NCI-H146 (cell line): ENCODE measurements around the gene C7orf33.

Experiments
- DNase-seq: peaks from one replicate; lab custom pipeline; 2025; lab: John Stamatoyannopoulos, UW

C7orf33 gene

DNA sequence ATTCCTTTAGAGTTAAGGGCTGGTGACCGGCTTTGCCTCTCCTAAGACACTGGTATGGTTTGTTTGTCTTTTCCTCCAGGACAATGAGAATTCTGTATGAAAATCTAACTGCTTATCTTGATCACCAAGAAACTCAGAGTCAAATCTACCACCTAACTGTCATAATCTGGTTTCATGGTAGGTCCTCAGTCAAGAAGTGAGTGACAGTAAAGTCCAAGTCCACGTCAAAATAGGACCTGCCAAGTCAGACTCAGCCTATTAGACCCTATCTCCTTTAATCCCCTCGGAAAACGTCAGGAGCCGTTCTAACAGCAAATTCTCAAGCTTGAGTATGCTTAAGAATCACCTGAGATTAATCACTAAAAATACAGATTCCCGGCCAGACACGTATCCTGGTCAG is 37.4 kb downstream of the C7orf33 start:
- DNase-seq, result no peak

GRCh38 chr7:148630078-148630477 is 39.5 kb downstream of the C7orf33 start:
- no peak for DNase-seq

GRCh38 chr7:148633761-148634160 is 43.2 kb downstream of the C7orf33 start:
- DNase-seq, result no peak

- DNase-seq, result no peak
Observed at GRCh38 chr7:148637094-148637493, 46.5 kb downstream of the C7orf33 start.

DNA sequence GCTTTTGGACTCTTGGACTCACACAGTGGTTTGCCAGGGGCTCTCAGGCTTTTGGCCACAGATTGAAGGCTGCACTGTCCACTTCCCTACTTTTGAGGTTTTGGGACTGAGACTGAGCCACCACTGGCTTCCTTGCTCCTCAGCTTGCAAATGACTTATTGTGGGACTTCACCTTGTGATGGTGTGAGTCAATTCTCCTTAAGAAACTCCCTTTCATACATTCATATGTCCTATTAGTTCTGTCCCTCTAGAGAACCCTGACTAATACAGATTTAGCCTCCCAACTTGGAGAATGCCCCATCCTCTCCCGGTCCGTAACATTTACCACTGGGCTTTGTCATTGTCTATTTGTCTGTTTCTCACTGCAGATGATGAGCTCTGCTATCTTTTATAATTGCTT is 55.3 kb downstream of the C7orf33 start:
- no peak for DNase-seq

DNA sequence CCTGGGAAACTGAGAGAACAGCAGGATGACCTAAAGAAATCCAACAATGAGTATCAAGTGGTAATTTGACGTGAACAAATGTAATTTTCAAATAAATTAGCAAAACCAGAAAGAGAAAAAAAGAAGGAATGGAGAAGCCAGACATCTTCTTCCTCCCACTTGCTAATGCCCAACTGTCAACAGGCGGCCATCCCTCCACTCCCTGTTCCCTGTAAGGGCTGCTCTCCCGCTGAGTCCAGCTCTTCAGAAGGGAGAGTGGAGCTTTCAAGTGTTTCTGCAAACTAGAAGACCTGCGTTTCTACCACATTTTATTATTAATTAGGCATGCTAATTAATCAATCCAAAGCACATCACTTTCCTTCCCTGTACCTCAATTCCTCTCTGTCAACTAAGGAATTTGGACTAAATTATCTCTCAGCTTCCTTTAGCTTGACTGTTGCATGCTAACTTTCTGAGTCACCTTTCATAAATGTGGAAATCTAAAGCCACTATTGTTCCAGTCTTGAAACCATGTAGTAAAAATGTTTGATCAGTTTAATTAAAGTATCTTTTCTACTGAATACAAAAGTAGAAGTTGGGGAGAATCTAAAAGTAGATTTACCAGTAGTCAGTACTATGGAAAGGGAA is 59.8 kb downstream of the C7orf33 start:
- DNase-seq, result no peak

GRCh38 chr7:148652773-148653172 is 62.2 kb downstream of the C7orf33 start:
- DNase-seq, result no peak

GRCh38 chr7:148657929-148658328 is 67.4 kb downstream of the C7orf33 start:
- no peak for DNase-seq

DNA sequence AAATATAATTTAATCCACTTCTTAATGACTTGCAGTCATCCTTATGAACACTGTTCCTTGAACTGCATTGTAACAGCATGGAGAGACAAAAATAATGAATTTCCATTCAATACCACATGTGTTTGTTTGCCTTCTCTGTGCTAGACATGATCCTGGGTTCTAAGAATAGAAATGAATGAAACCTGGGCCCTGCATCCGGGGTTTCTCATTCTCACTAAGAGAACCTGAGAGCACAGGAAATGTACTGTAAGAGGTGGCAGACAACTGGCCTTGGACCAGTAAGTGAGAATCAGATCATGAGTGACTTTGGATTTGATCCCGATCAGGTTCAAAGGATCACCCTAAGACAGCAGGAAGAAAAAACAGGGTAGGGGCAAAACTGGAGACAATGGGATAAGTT is 70.9 kb downstream of the C7orf33 start:
- no peak for DNase-seq

- DNase-seq, result no peak
Observed at GRCh38 chr7:148662646-148663045, 72.1 kb downstream of the C7orf33 start.

DNA sequence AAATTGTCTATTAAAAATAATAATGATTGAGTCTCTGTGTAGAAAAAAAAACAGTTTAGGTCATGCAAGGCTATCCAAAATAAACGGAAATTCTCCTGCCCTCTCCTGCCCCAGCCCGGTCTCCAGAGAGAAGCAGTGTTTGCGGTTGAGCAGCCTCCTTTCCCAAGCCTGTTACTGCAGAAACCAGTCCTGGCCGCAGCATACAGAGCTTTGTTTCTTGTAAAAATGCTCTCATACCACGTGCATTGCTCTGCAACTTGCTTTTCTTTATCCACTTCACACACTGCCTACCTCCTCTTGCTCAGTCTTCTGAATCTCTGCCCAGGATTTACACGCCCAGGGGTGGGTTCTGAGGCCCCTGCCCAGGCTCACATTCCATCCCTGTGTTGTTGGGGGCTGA is 73.8 kb downstream of the C7orf33 start:
- DNase-seq, result no peak

- DNase-seq, result no peak
Observed at GRCh38 chr7:148665221-148665620, 74.7 kb downstream of the C7orf33 start.
